CD4-positive, alpha-beta T cell (primary cell): Measurements from ENCODE around the gene RPLP2. TPM values are rescaled to one million over a fixed set of nuclear protein-coding genes. Genes with fewer than 3 reads are reported as not detected.

Source experiments
- ATAC-seq: fragments of 200-7000 bp; cut with Tn5 transposase; one replicate; pipeline ENCODE4 v1.10.0; 2022; ENCODE audit warnings: mild to moderate bottlenecking; ENCODE audit not compliant: poor library complexity
- CTCF ChIA-PET: fragments of 350-600 bp; sonication (Branson Sonifier 250); formaldehyde crosslinking; loops from one replicate; lab custom pipeline; 2021; ENCODE audit warnings: antibody characterized with exemption, inconsistent platforms; lab: Charles Lee
- POLR2A ChIA-PET: fragments of 350-600 bp; sonication (Branson Sonifier 250); formaldehyde crosslinking; loops from one replicate; lab custom pipeline; 2021; ENCODE audit warnings: antibody characterized with exemption, inconsistent platforms; lab: Charles Lee
- DNase-seq, 14 experiments: peaks; one replicate each; pipeline ENCODE4 v3.0.0-alpha.2; 2013 to 2020; ENCODE audit warnings: mixed read lengths in 2 of 14
- H3K27ac ChIP-seq, 2 donors: one replicate each; pipeline versions ENCODE4 v1.5.1 to v1.7.0; 2013; ENCODE audit warnings: low read length in 2 of 2, low read depth in 1 of 2, mild to moderate bottlenecking in 1 of 2
- H3K27me3 ChIP-seq, 2 experiments: 1 replicate in 1 of 2; 2 replicates in 1 of 2; pipeline versions ENCODE4 v1.6.1 to v1.7.0; 2013; ENCODE audit warnings: low read length in 2 of 2, control low read depth in 1 of 2, mild to moderate bottlenecking in 1 of 2, moderate library complexity in 1 of 2; ENCODE audit not compliant: insufficient read depth in 2 of 2, control insufficient read depth in 1 of 2
- H3K36me3 ChIP-seq: one replicate; pipeline ENCODE4 v1.6.1; 2013; ENCODE audit warnings: low read length, control low read depth; ENCODE audit not compliant: insufficient read depth
- H3K4me1 ChIP-seq: one replicate; pipeline ENCODE4 v1.6.1; 2013; ENCODE audit warnings: low read length, control low read depth; ENCODE audit not compliant: insufficient read depth
- H3K4me3 ChIP-seq: one replicate; pipeline ENCODE4 v1.5.1; 2013; ENCODE audit warnings: mild to moderate bottlenecking, low read length, moderate library complexity
- H3K9me3 ChIP-seq, 2 experiments: 1 replicate in 1 of 2; 2 replicates in 1 of 2; pipeline versions ENCODE4 v1.6.1 to v1.7.0; 2013; ENCODE audit warnings: low read length in 2 of 2, mild to moderate bottlenecking in 2 of 2, control low read depth in 1 of 2, moderate library complexity in 1 of 2; ENCODE audit not compliant: control insufficient read depth in 1 of 2, insufficient read depth in 1 of 2
- H3K27ac Mint-ChIP-seq: one replicate; pipeline ENCODE4 v1.8.0; 2020; ENCODE audit warnings: mixed read lengths
- H3K27me3 Mint-ChIP-seq: one replicate; pipeline ENCODE4 v1.8.0; 2021; ENCODE audit warnings: mixed read lengths
- H3K36me3 Mint-ChIP-seq: one replicate; pipeline ENCODE4 v1.8.0; 2021; ENCODE audit warnings: low read depth, mixed read lengths
- H3K4me1 Mint-ChIP-seq: one replicate; pipeline ENCODE4 v1.8.0; 2021; ENCODE audit warnings: low read depth, mixed read lengths
- H3K4me3 Mint-ChIP-seq: one replicate; pipeline ENCODE4 v1.8.0; 2020; ENCODE audit warnings: mild to moderate bottlenecking, mixed read lengths
- H3K9me3 Mint-ChIP-seq: one replicate; pipeline ENCODE4 v1.8.0; 2020; ENCODE audit warnings: mixed read lengths
- CTCF ChIP-seq: fragments of 200-600 bp; IDR thresholded peaks from one replicate; pipeline ENCODE4 v1.8.0; 2022; ENCODE audit warnings: antibody characterized with exemption, mild to moderate bottlenecking
- intact Hi-C, 2 experiments: fragments of 100-400 bp; cut with DNase I in 1 of 2; cut with micrococcal nuclease in 1 of 2; formaldehyde crosslinking; loops; one replicate each; pipeline versions ENCODE4 v1.15.1 to v1.9.0; 2023 to 2025; cut with DNase I, micrococcal nuclease
- total RNA-seq, 174 experiments: library from RNA in 2 of 174; stranded (reverse) in 2 of 174; gene quantifications; one replicate each; pipeline ENCODE4 v1.2.3 and lab custom pipeline; 2021 to 2026

The RPLP2 gene
- total RNA-seq, 2 experiments from 2014 or later: 5,234 to 5,390 TPM

DNA sequence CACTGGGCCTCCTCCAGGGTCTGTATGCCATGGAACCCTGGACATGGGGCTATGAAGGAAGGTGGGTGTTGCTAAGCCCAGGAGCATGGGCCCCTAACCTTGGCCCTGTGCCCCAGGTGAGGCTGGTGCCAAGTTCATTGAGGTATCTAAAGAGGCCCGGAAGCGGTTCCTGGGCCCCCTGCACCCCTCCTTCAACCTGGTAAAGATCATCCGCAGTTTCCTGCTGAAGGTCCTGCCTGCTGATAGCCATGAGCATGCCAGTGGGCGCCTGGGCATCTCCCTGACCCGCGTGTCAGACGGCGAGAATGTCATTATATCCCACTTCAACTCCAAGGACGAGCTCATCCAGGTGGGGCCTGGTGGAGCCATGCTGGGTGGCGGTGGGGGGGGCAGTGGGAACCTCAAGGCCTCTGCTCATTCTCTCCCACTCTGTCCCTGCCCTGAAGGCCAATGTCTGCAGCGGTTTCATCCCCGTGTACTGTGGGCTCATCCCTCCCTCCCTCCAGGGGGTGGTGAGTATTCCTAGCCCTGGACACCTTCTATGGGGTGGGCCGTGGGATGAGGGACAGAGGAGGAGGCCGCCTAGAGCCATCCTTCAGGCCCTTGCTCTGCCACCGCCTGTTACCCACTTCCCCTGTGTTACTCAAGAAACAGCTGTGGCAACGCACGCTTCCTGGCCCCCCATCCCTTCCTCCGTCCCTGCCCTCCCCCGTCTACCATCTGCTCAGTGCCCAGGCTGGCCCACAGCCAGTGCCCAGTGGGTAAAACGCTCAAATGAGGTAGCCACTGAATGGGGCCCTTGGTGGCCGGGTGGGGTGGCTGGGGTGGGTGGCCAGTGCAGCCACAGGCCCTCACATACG, 12.0 kb downstream of the RPLP2 start:
- H3K27ac Mint-ChIP-seq: peak overlapping the region; percentile 92
- peaks cover 15% of the 10 kb centered on the region for H3K4me1 Mint-ChIP-seq
- Histone ChIP-seq H3K4me3 (no peak overlapping the region), H3K9me3 (peaks cover 0 to 6% of the 10 kb centered on the region in 2 experiments), H3K27me3 (peaks cover 0 to 4% of the 10 kb centered on the region in 2 experiments), H3K27ac (no peak overlapping the region), H3K36me3 (peaks cover 34% of the 10 kb centered on the region), H3K4me1 (peaks cover 41% of the 10 kb centered on the region)
- TF ChIP-seq CTCF: no peak
- DNase-seq (peak in 1 of 14 experiments; percentile 6), ATAC-seq (no peak)
- H3K27me3 Mint-ChIP-seq: peaks cover 4% of the 10 kb centered on the region
- intact Hi-C loops: no loop called here
- H3K4me3 Mint-ChIP-seq: peak overlapping the region; percentile 54
- H3K9me3 Mint-ChIP-seq: no peaks in the 10 kb centered on the region
- POLR2A ChIA-PET: interaction anchor here (2.3 to 6.1 kb wide), 2 partner anchors 10 to 12 kb away, joined by 7 to 115 read pairs; partner anchors contain the start of genes CD151, CRACR2B and RPLP2
- CTCF ChIA-PET: no interaction called here
- peaks cover 37% of the 10 kb centered on the region for H3K36me3 Mint-ChIP-seq

- peak overlapping the region; percentile 38 for H3K4me3 Mint-ChIP-seq
- TF ChIP-seq CTCF: no peak
- CTCF ChIA-PET: no interaction called here
Measured at GRCh38 chr11:823441-824291, 13.9 kb downstream of the RPLP2 start.

DNA sequence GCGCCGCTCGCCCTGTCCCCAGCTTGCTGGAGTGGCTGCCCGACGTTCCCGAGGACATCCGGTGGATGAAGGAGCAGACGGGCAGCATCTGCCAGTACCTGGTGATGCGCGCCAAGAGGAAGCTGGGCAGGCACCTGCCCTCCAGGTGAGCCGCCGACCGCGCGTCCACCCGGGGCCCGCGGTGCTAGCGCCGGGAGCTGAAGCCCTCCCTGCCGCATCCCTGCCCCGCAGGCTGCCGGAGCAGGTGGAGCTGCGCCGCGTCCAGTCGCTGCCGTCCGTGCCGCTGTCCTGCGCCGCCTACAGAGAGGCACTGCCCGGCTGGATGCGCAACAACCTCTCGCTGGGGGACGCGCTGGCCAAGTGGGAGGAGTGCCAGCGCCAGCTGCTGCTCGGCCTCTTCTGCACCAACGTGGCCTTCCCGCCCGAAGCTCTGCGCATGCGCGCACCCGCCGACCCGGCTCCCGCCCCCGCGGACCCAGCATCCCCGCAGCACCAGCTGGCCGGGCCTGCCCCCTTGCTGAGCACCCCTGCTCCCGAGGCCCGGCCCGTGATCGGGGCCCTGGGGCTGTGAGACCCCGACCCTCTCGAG, 14.6 kb downstream of the RPLP2 start:
- Mint-ChIP-seq H3K9me3 (no peaks in the 10 kb centered on the region), H3K4me1 (peaks cover 26% of the 10 kb centered on the region), H3K27me3 (peaks cover 25% of the 10 kb centered on the region), H3K27ac (no peak overlapping the region), H3K4me3 (no peak overlapping the region), H3K36me3 (peaks cover 37% of the 10 kb centered on the region)
- Histone ChIP-seq H3K4me1 (peaks cover 54% of the 10 kb centered on the region), H3K27me3 (peaks cover 21 to 26% of the 10 kb centered on the region in 2 experiments), H3K36me3 (peaks cover 34% of the 10 kb centered on the region), H3K4me3 (no peak overlapping the region), H3K9me3 (peaks cover 0 to 21% of the 10 kb centered on the region in 2 experiments), H3K27ac (no peak overlapping the region)
- no peak for DNase-seq
- POLR2A ChIA-PET: no interaction called here
- no peak for TF ChIP-seq CTCF
- intact Hi-C loops: no loop called here
- ATAC-seq: no peak
- CTCF ChIA-PET: no interaction called here

More at GRCh38 chr11:823441-824291, 13.9 kb downstream of the RPLP2 start:
- Mint-ChIP-seq H3K36me3 (peaks cover 37% of the 10 kb centered on the region), H3K27ac (no peak overlapping the region), H3K27me3 (peaks cover 18% of the 10 kb centered on the region), H3K9me3 (no peaks in the 10 kb centered on the region), H3K4me1 (peaks cover 26% of the 10 kb centered on the region)
- no peak for ATAC-seq
- no peak for DNase-seq
- intact Hi-C loops: no loop called here
- Histone ChIP-seq H3K9me3 (peaks cover 0 to 16% of the 10 kb centered on the region in 2 experiments), H3K4me3 (no peak overlapping the region), H3K36me3 (peaks cover 34% of the 10 kb centered on the region), H3K4me1 (peaks cover 52% of the 10 kb centered on the region), H3K27me3 (peaks cover 14 to 19% of the 10 kb centered on the region in 2 experiments), H3K27ac (no peak overlapping the region)
- POLR2A ChIA-PET: interaction anchor here (2.3 kb wide), 1 partner anchor 14 kb away, joined by 7 read pairs; the partner anchor contains the start of gene RPLP2
